NK-92 treated with Interleukin-12 subunit alpha and Interleukin-12 subunit beta, amount 100 ng/mL, for 24 hours (cell line): ENCODE measurements around the gene PRICKLE3.
A peak's percentile ranks its signal among the peaks of the same experiment; 100 is the strongest.

Experiments used
- DNase-seq: peaks from one replicate; lab custom pipeline; 2025; lab: John Stamatoyannopoulos, UW

The PRICKLE3 gene

DNA sequence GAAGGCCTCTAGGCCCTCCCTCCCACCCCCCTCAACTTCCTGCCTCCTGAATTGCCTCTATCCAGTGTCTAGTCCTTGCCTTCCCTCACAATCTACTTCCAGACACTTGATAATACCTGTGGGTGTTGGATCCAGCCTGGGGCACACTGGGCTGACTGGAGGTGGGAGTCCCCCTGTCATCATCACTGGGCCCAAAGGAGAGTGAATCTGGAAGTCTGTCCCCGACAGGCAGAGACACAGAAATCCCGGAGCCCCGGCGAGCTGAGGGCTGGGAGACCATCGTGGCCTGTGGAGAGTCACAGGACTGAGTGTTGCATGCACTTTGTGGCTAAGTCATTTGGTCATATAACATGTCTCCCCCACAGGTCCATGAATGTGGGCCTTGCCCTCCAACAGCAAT, 22.2 kb upstream of the PRICKLE3 start:
- DNase-seq: no peak

DNA sequence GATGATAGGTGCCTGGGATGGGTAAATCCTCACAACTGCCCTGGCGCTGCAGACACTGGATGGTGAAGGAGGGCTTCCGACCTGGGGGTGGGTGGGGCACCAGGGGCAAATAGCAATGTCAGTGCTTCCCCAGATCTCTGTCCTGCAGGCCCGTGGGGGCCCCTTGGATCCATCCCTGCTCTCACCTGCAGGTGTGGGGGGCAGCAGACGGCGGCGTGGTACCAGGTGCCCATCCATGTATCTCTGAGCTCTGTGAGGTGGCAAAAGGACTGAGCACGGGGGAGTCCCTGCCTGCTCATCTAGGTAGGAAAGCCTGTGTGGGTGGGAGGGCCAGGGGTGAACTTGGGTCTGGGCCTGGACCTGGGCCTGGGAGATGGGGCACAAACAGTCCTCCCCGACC, 20.4 kb upstream of the PRICKLE3 start:
- DNase-seq: no peak

DNA sequence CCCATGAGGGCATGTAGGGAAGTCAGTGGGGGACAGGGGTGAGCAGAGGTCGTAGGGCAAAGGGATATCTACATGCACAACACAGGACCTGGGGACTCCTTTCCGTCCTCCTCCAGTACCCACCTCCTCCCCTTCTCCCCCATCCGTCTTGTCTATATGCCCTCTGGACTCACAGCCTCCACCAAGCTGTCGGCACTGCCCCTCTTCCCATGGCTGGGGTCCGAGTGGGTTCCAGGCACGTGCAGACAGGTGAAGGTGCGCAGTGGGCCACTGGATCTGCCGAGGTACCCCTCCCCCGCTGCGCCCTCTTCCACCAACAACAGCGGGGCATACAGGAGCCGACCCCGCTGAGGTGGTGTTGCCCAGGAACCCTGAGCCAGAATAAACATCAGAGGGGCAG, 19.3 kb upstream of the PRICKLE3 start:
- no peak for DNase-seq

DNA sequence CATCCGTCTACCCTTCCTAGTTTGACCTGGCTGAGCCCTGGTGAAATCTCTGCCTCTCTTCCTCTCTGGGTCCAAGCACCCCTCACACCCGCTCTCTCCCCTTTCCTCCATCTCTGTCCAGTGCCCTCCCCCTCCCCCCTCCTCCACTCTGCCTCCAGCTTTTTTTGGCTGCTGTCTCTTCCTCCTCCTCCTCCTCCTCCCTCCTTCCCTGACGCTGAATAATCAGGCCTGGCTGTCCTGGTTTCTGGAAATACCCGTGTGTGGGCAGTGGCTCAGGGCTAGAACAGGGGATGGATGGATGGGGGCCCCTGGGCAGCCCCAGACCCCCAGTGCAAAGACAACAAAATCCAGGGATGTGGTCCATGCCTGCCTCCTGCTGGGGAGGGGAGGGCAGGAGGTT, 18.5 kb upstream of the PRICKLE3 start:
- DNase-seq: no peak

DNA sequence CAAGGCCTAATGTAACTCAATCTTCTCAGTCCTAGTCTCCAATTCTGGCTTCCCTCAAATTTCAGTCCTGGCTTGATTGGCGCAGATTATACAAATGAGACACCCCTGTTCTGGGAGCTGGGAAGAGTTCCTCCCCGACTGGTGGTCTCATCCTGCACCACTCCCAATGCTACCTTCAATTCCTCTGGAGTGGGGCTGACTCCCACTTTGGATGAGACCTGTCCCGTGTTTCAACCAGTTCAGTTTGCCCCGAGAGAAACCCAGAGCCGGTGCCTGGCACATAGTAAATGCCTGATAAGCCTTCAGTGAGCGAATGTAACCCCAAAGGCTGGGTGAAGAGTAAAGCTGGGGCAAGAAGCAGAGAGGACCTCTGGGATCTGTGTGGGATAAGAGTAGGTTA, 17.8 kb upstream of the PRICKLE3 start:
- DNase-seq: no peak

DNA sequence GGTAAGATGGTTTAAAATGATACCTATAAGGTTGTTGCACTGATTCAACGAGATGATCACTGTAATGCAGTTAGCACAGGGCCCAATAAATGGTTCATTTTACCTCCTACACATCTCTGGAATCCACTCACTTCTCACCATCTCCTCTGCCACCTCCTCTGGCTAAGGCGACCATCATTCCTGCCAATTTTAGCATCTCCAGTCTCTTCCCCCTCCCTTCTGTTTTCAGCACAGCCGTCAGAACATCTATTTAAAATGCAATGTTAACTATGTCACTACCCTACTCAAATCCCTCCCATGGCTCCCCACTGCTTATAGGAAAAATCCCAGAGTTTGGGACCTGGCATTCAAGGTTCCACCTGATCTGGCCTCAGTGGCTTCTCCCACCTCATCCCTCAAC, 17.4 kb upstream of the PRICKLE3 start:
- DNase-seq: no peak

DNA sequence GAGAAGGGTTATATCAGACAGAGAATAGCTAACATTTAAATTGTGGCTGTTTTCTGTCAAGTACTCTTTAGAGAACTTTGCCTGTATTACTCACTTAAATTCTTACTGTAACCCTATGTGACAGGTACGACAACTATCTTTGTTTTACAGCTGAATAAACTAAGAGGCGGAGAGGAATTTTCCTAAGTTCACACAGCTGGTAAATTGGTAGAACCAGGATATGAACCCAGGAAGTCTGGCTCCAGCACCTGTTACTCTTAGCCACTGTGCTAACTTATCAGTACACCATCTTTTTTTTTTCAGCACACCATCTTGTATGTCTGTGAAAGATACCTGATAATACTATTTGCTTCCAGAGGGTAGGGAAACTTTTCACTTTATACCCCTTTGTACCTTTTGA, 15.8 kb upstream of the PRICKLE3 start:
- DNase-seq: no peak

DNA sequence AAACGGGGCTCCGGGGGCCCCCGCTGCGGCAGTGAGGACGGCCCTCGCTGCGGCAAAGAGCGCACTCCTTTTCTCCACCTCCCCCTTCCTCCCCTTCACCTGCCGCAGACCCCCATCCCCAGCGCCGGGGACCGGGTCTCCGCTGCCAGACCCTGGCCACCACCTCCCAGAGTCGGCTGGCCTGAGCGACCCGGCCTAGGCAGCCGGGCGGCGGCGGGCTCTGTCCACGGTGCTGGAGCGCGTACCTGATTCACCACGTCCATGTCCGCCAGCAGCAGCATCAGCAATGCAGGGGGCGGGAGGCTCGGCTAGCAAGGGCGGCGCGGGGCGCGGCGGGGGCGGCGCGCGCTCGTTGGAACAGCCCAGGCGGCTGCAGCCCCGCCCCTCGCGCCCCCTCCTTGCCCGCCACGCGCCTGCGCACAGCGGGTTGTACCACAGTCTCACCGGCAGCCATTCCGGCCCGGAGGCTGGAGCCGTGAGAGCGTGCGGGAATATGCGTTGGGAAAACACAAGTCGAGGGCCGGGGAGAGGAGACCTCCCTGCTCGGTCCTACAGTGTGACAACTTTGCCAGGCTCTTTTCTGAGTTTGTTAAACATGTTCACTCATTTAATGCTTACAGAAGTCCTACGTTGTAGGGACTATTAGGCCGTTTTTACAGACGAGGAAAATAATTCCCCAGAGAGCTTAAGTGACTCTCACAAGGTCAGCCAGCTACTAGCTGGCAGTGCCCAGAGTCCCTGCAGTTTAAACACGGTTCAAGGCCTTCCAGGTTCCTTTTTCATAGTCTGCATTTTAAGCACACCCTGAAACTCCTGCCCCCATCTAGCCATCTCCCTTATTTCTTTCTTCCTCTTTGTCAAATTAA, 14.0 kb upstream of the PRICKLE3 start, which contains the start of gene SYP:
Gene SYP, minus strand, starts transcription at position 288 of the 866 bp plus-strand sequence. Its CDS starts 7 bp downstream, at position 281.
- peak; percentile 79 for DNase-seq

DNA sequence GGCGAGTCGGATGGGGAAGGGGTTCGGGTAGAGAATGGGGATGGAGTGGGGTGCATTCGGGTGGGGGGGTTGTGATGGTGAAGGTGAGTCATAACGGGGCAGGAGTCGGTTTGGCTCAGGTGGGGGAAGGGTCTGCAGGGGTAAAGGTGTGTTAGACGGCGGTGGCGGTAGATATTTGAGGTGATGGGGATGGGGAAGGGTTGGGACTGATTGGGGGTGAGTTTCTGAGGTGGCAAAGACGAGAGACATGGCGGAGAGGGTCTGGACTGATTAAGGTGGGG, 13.1 kb upstream of the PRICKLE3 start:
- DNase-seq: no peak

DNA sequence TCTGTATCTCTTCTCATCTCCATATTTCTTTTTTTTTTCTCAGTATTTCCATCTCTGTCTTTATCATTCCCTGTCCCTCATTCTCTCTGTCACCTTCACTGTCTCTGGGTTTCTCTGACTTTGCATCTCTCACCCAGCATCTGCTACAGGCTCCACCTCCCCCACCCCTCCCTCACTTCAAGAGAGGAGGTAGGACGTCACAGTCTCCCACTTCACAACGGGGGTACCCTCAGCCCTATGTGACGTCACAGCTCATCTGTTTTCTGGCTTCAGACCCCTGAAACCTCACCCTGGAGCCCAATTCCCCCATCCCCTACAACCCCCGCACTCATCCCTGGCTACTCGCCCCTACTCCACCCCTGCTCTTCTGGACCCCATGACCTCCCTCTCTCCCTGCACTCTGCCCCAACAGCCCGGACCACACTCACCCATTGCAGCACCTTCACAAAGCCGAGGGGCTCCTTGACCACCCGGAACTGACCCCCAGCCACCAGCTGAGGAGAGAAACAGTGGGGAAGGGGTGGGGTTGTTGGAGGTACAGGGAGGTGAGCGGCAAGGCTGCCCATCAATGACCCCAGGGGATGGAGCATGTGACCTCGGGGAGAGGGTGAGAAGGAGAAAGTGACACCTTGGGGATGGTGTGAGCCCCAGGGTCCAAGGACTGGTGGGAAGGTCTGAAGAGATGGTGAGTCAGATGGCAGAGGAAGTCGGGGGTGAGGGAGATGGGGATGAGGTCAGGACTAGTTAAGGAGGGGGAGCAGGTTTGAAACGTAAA, 12.6 kb upstream of the PRICKLE3 start:
- peak; percentile 39 for DNase-seq

DNA sequence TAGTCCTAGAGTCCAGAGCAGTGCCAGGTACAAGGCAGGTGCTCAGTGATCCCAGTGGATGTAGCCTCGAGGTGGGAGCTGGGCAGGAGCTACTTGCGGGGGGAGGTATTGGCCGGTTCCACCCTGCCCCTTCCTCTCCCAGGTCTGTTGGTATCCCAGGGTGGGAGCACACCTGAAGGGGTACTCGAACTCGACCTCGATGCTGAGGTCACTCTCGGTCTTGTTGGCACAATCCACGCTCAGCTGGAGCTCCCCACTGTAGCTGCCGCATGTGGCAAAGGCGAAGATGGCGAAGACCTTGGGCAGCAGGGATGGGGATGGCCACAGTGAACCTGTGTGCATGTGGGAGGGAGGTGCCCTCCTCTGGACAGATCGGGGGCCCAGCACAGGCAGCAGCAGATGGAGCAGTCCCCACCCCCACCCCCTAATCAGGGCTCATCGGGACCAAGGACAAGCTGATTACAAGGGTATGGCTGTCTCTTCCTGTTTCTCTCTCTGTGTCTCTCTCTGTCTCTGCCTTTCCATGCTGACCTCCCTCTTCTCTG, 11.4 kb upstream of the PRICKLE3 start:
- DNase-seq: no peak

DNA sequence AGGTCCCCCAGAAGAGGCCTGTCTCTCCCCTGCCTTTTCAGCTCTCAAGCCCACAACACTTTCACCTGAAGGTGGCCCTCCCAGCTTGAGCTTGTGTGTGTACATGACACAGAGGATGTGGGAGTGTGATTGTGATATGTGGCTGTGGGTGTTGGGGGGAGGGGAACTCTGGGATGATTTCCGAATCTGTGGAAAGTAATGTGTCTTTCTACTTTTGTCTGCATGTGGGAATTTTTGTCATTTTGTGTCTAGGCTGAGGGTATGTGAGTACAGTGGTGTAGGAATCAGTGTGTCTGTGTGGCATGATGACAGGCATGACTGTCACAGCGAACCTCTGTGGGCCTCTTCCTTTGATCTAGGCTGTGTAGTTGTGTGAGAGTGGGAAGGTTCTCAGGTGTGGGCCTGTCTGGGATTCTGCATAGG, 7.4 kb upstream of the PRICKLE3 start:
- DNase-seq: peak; percentile 7

DNA sequence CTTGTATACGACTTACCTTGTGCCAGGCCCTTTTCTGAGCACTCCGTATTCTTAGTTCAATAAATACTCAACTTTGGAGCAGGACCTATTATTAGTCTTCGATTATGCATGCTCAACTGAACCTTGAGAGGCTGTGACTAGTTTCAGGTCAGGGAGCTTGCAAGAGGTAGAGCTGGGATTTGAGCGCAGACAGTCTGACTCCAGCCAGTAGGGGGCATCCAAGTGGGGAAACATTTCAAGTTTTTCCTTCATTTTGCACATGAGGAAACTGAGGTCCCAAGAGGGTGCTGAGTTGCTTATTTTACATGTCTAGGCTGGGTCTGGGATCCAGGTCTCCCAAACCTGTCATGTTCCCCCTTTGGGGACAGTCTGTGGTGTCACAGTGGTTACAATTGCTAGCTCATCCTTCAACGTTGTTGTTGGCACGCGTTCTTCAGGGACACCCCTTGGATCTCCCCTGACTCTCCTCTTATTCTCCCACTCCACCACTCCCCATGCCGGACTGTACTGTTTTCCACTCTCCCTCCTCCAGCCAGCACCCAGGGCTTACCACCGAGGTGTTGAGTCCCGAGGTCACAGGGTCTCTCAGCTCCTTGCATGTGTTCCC, 6.7 kb upstream of the PRICKLE3 start:
- peak; percentile 10 for DNase-seq

DNA sequence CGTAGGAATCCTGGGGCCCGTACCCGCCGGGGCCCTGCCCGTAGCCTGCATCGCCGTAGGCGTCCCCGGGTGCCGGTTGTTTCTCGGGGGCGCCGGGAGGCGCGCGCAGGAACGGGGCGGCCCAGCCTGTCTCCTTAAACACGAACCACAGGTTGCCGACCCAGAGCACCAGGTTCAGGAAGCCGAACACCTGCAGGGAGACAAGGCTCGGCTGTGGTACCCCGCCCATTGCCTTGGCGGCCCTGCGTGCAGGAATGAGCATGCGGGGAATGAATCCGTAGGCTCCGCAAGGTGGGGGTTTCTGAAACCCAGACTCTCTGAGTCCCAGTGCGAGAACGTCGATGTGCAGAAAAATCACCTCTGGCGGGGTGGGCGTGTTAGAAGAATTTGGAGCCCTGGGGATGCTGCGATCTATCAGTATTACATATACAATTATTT, 5.4 kb upstream of the PRICKLE3 start:
- no peak for DNase-seq

DNA sequence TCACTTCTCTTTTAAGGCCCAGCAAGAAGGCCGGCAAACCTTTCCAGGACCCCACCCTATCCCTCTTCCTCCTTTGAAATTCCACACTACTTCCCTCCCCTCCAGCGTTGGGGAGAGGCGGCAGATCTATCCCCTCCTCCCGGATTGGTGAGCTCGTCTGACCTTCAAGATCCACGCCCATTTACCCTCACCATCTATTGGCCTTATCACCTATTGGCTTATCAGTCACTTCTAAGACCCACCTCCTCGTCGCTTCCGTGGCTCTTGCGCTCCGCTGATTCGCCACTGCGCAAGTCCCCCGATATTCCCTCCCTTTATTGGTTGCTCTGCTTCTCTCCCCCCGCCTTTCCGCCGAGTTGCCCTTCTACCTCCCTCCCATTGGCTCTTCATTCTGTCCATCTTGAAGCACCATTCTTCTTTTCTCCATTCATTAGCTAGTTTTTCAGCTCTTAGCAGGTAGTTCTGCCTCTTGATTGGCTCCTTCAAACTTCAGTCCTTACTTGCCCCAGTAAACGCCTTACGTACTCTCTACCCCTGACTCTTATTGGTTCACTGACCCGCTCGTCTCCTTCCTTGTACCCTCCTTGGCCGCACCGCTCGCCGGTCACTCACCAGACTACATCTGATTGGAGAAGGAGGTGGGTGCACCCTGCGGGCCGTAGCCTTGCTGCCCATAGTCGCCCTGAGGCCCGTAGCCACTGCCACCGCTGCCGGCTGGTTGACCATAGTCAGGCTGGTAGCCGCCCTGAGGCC, 4.8 kb upstream of the PRICKLE3 start:
- peak; percentile 78 for DNase-seq

DNA sequence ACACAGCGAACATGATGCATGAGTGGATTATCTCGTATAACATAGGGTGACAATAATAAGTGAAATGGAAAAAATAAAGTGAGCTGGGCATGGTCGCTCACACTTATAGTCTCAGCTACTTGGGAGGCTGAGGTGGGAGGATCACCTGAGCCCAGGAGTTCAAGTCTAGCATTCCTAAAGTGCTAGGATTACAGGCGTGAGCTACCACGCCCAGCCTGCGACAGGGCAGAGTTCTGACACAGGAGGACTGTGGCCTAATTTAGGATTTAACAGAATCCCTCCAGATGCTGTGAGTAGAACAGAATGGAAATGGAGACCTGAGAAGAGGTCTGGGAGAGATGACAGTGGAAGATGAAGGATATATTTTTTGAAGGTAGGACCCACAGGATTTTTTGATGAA, 3.4 kb upstream of the PRICKLE3 start:
- DNase-seq: no peak

DNA sequence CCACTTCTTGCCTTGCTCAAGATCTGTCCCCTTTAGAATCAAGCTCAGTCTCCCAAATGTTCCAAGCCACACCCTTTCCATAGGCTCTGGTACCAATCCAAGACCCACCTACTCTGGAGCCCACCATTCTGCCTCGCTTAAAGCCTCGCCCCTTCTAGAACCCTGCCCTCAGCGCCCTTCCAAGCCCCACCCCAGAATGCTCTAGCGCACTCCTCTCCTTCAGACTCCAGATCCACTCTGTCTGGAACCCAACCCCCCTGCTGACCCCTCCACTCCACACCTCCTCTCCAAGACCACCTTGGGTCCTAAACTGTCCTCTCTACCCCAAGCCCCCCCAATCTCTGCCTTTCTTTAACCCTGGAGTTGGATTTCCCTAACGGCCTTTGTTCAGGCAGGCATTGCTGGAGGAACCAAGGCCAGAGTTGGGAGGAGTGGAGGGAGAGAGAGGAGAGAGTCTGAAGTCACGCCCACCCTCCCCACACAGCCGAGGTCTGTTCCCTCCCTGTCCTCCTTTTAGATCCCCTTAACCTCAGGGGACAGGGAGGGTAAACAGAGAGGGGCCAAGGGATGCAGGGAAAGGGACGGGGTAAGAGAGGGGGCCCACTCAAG, 2.4 kb upstream of the PRICKLE3 start:
- DNase-seq: no peak

DNA sequence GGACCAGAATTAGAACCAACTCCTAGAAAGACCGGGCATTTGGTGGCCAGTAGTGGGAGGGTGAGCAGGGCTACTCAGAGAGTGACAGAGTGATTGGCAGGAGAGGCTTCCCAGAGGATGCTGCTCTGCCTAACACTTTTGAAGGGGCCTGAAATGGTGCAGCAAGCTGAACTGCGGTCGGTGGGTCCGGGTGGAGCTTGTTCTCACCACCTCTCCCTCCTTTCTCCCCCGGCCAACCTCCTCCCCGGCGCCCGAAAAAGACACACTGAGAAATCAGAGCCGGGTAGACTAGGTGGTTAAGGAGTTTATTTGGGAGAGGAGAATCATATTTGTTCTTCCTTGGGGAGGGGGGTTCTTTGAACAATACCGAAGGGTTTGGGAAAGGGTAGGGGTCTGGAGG, 1.4 kb upstream of the PRICKLE3 start:
- DNase-seq: no peak

DNA sequence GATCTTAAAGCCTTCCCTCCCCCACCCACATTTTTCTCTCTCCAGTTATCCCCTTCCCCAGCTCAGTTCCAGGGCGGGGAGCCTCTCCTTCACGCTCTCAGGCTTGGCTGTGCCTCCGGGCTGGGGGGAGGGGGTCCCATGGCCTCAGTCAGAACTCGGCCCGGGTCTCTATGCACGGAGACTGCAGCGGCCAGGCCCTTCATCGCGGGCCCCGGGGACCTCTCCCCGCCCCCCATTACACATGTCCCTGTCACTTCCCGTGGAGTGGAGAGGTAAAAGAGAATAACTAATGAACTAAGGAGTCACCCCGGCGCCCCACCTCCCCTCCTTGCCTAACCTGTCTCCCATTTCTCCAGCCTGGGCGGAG, 838 bp upstream of the PRICKLE3 start:
- no peak for DNase-seq

DNA sequence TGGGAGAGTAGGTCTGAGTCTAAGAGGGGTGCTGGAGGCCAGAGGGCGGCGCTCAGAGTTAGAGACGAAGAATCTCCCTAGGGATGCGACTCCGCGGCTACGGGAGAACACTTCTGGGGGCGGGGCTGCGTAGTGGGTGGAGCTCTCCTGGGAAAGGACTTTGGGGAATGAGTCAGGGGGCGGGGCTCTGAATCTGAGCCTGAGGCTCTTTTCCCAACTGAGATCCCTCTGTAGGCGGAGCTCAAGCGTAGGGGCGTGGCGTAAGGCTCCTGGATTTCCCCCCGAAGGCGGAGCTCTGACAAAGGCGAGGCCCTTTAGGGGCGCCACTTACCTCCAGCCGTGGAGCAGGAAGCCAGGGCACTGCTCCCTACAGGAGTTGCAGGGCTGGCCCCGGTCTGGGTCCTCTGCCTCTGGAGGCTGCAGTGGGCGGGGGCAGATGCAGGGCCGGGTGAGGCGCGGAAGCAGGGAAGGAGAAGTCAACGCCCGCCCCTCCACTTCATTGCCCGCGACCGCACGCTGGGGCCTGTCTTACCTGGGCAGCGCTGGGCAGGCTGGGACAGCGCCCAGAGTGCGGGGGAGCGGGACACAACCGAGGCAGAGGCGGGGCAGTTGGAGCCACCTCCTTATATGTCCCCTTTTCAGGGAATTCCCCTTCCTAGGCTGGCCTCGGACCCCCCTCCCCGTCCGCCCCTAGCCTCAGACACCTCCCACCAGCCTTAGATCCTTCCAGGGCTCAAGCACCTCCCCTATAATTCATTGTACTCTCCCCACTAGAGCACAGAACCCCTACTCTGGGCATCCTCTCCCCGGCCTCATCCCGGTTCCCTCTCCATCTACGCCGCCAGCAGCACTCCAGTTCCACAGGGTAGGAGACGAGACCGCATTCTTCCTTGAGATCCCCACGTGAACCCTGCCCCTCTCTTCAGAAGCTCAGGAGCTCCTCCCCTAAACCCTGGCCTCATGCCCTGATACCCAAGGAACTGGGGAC, 1.6 kb downstream of the PRICKLE3 start:
- DNase-seq: no peak
